HG02870 (cell line): ENCODE data around the gene SEPSECS.

ENCODE experiments used
- ATAC-seq: cut with Tn5 transposase; IDR thresholded peaks from one replicate; pipeline ENCODE4 v1.9.1; 2021; ENCODE audit warnings: mild to moderate bottlenecking, moderate library complexity; ENCODE audit not compliant: unreplicated experiment

Gene SEPSECS

GRCh38 chr4:25157081-25157480 is 3.2 kb downstream of the SEPSECS start:
- no peak for ATAC-seq

- ATAC-seq = no peak
Measured at GRCh38 chr4:25155947-25156346, 4.3 kb downstream of the SEPSECS start.

- no peak for ATAC-seq
Measured at GRCh38 chr4:25154594-25155265, 5.5 kb downstream of the SEPSECS start.

- no peak for ATAC-seq
Measured at GRCh38 chr4:25146076-25146475, 14.2 kb downstream of the SEPSECS start.

- ATAC-seq = no peak
Measured at GRCh38 chr4:25144870-25145481, 15.3 kb downstream of the SEPSECS start.

GRCh38 chr4:25142468-25142867 is 17.8 kb downstream of the SEPSECS start:
- no peak for ATAC-seq

GRCh38 chr4:25141592-25141991 is 18.7 kb downstream of the SEPSECS start:
- ATAC-seq = no peak

GRCh38 chr4:25133132-25133531 is 27.1 kb downstream of the SEPSECS start:
- ATAC-seq = no peak

GRCh38 chr4:25131926-25132325 is 28.3 kb downstream of the SEPSECS start:
- no peak for ATAC-seq

- ATAC-seq = no peak
Measured at GRCh38 chr4:25131381-25131780, 28.9 kb downstream of the SEPSECS start.

- no peak for ATAC-seq
Measured at GRCh38 chr4:25129917-25130316, 30.3 kb downstream of the SEPSECS start.

- ATAC-seq = no peak
Measured at GRCh38 chr4:25128671-25129070, 31.6 kb downstream of the SEPSECS start.

GRCh38 chr4:25123236-25123635 is 37.0 kb downstream of the SEPSECS start:
- ATAC-seq = peak; percentile 98

- no peak for ATAC-seq
Measured at GRCh38 chr4:25120146-25120940, 39.9 kb downstream of the SEPSECS start.

GRCh38 chr4:25117716-25118472 is 42.4 kb downstream of the SEPSECS start:
- no peak for ATAC-seq

- no peak for ATAC-seq
Measured at GRCh38 chr4:25117274-25117673, 43.0 kb downstream of the SEPSECS start.

GRCh38 chr4:25113915-25114904 is 46.0 kb downstream of the SEPSECS start:
- no peak for ATAC-seq

- ATAC-seq = no peak
Measured at GRCh38 chr4:25112995-25113380, 47.3 kb downstream of the SEPSECS start.

GRCh38 chr4:25112366-25112994 is 47.8 kb downstream of the SEPSECS start:
- ATAC-seq = no peak
